H1 (cell line): ENCODE measurements around the gene ENAH. TPM values are rescaled to one million over a fixed set of nuclear protein-coding genes. Genes with fewer than 3 reads are reported as not detected.

ENCODE experiments used
- CTCF ChIA-PET: fragments of 300-600 bp; sonication (Branson Sonifier 250); formaldehyde crosslinking; loops from one replicate; lab custom pipeline; 2021; ENCODE audit not compliant: partially characterized antibody; lab: Charles Lee
- POLR2A ChIA-PET: fragments of 300-600 bp; sonication (Branson Sonifier 250); formaldehyde crosslinking; loops from one replicate; lab custom pipeline; 2021; ENCODE audit warnings: inconsistent platforms; ENCODE audit not compliant: partially characterized antibody; lab: Charles Lee
- DNase-seq, 2 experiments: peaks; one replicate each; pipeline versions ENCODE4 v3.0.0 to v3.0.0-alpha.2; 2010 to 2022; ENCODE audit warnings: low spot score in 2 of 2, low read depth in 1 of 2, mixed read lengths in 1 of 2
- FAIRE-seq: peaks from 2 replicates; lab custom pipeline; 2011; peaks lifted over from hg19 to GRCh38; lab: Jason Lieb, UNC
- H2AFZ ChIP-seq: 2 replicates; pipeline ENCODE4 v1.8.1; 2012; ENCODE audit warnings: low read length, inconsistent platforms
- H2AK5ac ChIP-seq: 2 replicates; pipeline ENCODE4 v1.6.1; 2013; ENCODE audit warnings: low read depth, low read length
- H2BK120ac ChIP-seq: replicated peaks from 2 replicates; pipeline ENCODE3; 2013; ENCODE audit warnings: low read depth, low read length, inconsistent platforms
- H2BK12ac ChIP-seq: 2 replicates; pipeline ENCODE4 v1.6.1; 2013; ENCODE audit warnings: low read depth, low read length
- H2BK15ac ChIP-seq: 2 replicates; pipeline ENCODE4 v1.6.1; 2013; ENCODE audit warnings: low read length
- H2BK20ac ChIP-seq: 2 replicates; pipeline ENCODE4 v1.6.1; 2013; ENCODE audit warnings: low read length
- H2BK5ac ChIP-seq: 2 replicates; pipeline ENCODE4 v1.6.1; 2013; ENCODE audit warnings: low read depth, low read length
- H3K14ac ChIP-seq: 2 replicates; pipeline ENCODE4 v1.6.1; 2013; ENCODE audit warnings: inconsistent platforms; ENCODE audit not compliant: insufficient read length
- H3K18ac ChIP-seq: 2 replicates; pipeline ENCODE4 v1.6.1; 2013; ENCODE audit warnings: low read length; ENCODE audit errors: extremely low read depth
- H3K23ac ChIP-seq: 2 replicates; pipeline ENCODE4 v1.6.1; 2013; ENCODE audit warnings: inconsistent platforms; ENCODE audit not compliant: insufficient read length
- H3K23me2 ChIP-seq: 2 replicates; pipeline ENCODE4 v1.6.1; 2013; ENCODE audit warnings: low read depth, low read length
- H3K27ac ChIP-seq: 2 replicates; pipeline ENCODE4 v1.6.1; 2011; ENCODE audit warnings: low read depth, low read length, inconsistent platforms
- H3K27me3 ChIP-seq, 4 experiments: replicated peaks in 1 of 4; 1 replicate in 1 of 4; 2 replicates in 3 of 4; pipeline versions ENCODE4 v1.6.1 to v1.8.1; 2011 to 2013; ENCODE audit warnings: low read length in 3 of 4, mild to moderate bottlenecking in 3 of 4, inconsistent platforms in 2 of 4, mixed read lengths in 2 of 4, moderate library complexity in 1 of 4; ENCODE audit not compliant: control insufficient read depth in 3 of 4, insufficient read depth in 3 of 4; ENCODE audit errors: extremely low read depth in 1 of 4
- H3K36me3 ChIP-seq, 4 experiments: 2 replicates each; pipeline versions ENCODE4 v1.6.1 to v1.8.1; 2011 to 2013; ENCODE audit warnings: mild to moderate bottlenecking in 4 of 4, low read length in 3 of 4, moderate library complexity in 2 of 4, control low read depth in 1 of 4, inconsistent platforms in 1 of 4; ENCODE audit not compliant: insufficient read depth in 4 of 4, control insufficient read depth in 2 of 4
- H3K4ac ChIP-seq: replicated peaks from 2 replicates; pipeline ENCODE3; 2013; ENCODE audit warnings: low read length, low read depth, mixed read lengths, inconsistent platforms; ENCODE audit not compliant: insufficient read length
- H3K4me1 ChIP-seq, 4 experiments: replicated peaks in 1 of 4; 1 replicate in 1 of 4; 2 replicates in 3 of 4; pipeline versions ENCODE4 v1.6.1 to v1.8.1; 2011 to 2013; ENCODE audit warnings: low read length in 3 of 4, inconsistent platforms in 2 of 4, mixed read lengths in 1 of 4; ENCODE audit not compliant: insufficient read depth in 4 of 4, control insufficient read depth in 3 of 4
- H3K4me2 ChIP-seq, 2 experiments: 2 replicates each; pipeline versions ENCODE4 v1.6.1 to v1.8.1; 2011 to 2013; ENCODE audit warnings: low read depth in 2 of 2, low read length in 2 of 2, control low read depth in 1 of 2, inconsistent platforms in 1 of 2, mild to moderate bottlenecking in 1 of 2; ENCODE audit not compliant: insufficient read depth in 1 of 2
- H3K4me3 ChIP-seq, 4 experiments: fragments of 200-600, 300-600 bp in 1 of 4; sonication (generic), shearing (Covaris generic), sonication (Bioruptor Twin) in 1 of 4; 2 replicates each; pipeline versions ENCODE4 v1.5.1 to v1.8.1; 2011 to 2016; ENCODE audit warnings: low read length in 4 of 4, low read depth in 3 of 4, control low read depth in 2 of 4, inconsistent platforms in 2 of 4, mild to moderate bottlenecking in 2 of 4, mixed read lengths in 1 of 4, moderate library complexity in 1 of 4; ENCODE audit not compliant: insufficient read depth in 2 of 4; ENCODE audit errors: extremely low read depth in 1 of 4
- H3K56ac ChIP-seq: replicated peaks from 2 replicates; pipeline ENCODE3; 2013; ENCODE audit warnings: low read depth, mild to moderate bottlenecking, mixed read lengths, low read length, inconsistent platforms; ENCODE audit not compliant: insufficient read length
- H3K79me1 ChIP-seq: 2 replicates; pipeline ENCODE4 v1.6.1; 2013; ENCODE audit warnings: low read depth, low read length, control low read depth
- H3K79me2 ChIP-seq, 2 experiments: 2 replicates each; pipeline versions ENCODE4 v1.6.1 to v1.8.1; 2012 to 2013; ENCODE audit warnings: low read length in 2 of 2, mild to moderate bottlenecking in 2 of 2, inconsistent platforms in 1 of 2; ENCODE audit not compliant: insufficient read depth in 2 of 2, control insufficient read depth in 1 of 2
- H3K9ac ChIP-seq, 4 experiments: replicated peaks in 1 of 4; 1 replicate in 1 of 4; 2 replicates in 3 of 4; pipeline versions ENCODE4 v1.6.1 to v1.8.1; 2011 to 2013; ENCODE audit warnings: low read depth in 3 of 4, low read length in 3 of 4, control low read depth in 2 of 4, mild to moderate bottlenecking in 2 of 4, moderate library complexity in 2 of 4, inconsistent platforms in 1 of 4; ENCODE audit errors: extremely low read depth in 1 of 4
- H3K9me3 ChIP-seq, 2 experiments: 2 replicates each; pipeline versions ENCODE4 v1.6.1 to v1.8.1; 2012 to 2013; ENCODE audit warnings: mild to moderate bottlenecking in 2 of 2, moderate library complexity in 2 of 2, control low read depth in 1 of 2, inconsistent platforms in 1 of 2, low read depth in 1 of 2, low read length in 1 of 2, mixed read lengths in 1 of 2; ENCODE audit not compliant: insufficient read depth in 2 of 2
- H4K20me1 ChIP-seq, 2 experiments: replicated peaks in 1 of 2; 2 replicates each; pipeline versions ENCODE3 to v1.8.1; 2011 to 2013; ENCODE audit warnings: inconsistent platforms in 2 of 2, low read length in 2 of 2, mild to moderate bottlenecking in 1 of 2; ENCODE audit not compliant: insufficient read depth in 2 of 2, control insufficient read depth in 1 of 2
- H4K5ac ChIP-seq: 2 replicates; pipeline ENCODE4 v1.6.1; 2013; ENCODE audit warnings: low read length, low read depth, mixed read lengths, inconsistent platforms; ENCODE audit not compliant: insufficient read length
- H4K8ac ChIP-seq: 2 replicates; pipeline ENCODE4 v1.8.0; 2013; ENCODE audit warnings: mild to moderate bottlenecking, moderate library complexity, low read length, inconsistent platforms; ENCODE audit not compliant: insufficient read depth; ENCODE audit errors: extremely low read depth
- H4K91ac ChIP-seq: replicated peaks from 2 replicates; pipeline ENCODE3; 2013; ENCODE audit warnings: low read length, mixed read lengths, inconsistent platforms; ENCODE audit not compliant: insufficient read length
- ASH2L ChIP-seq: fragments of 200-600, 300-600 bp; sonication (generic); IDR thresholded peaks from one replicate; pipeline ENCODE4 v1.7.1; 2017; ENCODE audit warnings: low read length
- BACH1 ChIP-seq: IDR thresholded peaks from 2 replicates; pipeline ENCODE4 v1.6.1; 2012; ENCODE audit warnings: low read length, improper control_type of control experiment
- HDAC2 ChIP-seq, 2 experiments: fragments of 300-600 bp in 1 of 2; sonication (generic) in 1 of 2; IDR thresholded peaks; 2 replicates each; pipeline ENCODE4 v1.6.1; 2011 to 2012; ENCODE audit warnings: low read depth in 2 of 2, low read length in 2 of 2, mild to moderate bottlenecking in 2 of 2, moderate library complexity in 2 of 2, borderline replicate concordance in 1 of 2, inconsistent platforms in 1 of 2
- RXRA ChIP-seq: IDR thresholded peaks from 2 replicates; pipeline ENCODE4 v1.6.1; 2011; ENCODE audit warnings: low read depth, mild to moderate bottlenecking, low read length, moderate library complexity; ENCODE audit not compliant: insufficient read depth
- WGBS, 2 experiments: shearing (Covaris generic) in 1 of 2; methylation state at CpG; one replicate each; pipeline versions ENCODE4 v1.1.6 to v1.1.7; 2013 to 2015; ENCODE audit warnings: low lambda C conversion rate in 2 of 2, mixed read lengths in 2 of 2, inconsistent platforms in 1 of 2, low coverage in 1 of 2, missing lambda C conversion rate in 1 of 2; ENCODE audit not compliant: insufficient replicate concordance in 2 of 2, insufficient coverage in 1 of 2, insufficient read length in 1 of 2; ENCODE audit errors: extremely low coverage in 1 of 2, missing lambda C conversion rate in 1 of 2; 5-methylcytosine and 5-hydroxymethylcytosine counted together
- polyA plus RNA-seq, 7 experiments: library from polyadenylated mRNA; depleted of rRNA in 3 of 7; stranded (reverse) in 5 of 7; unstranded in 2 of 7; fragments of >200 nt in 5 of 7; fragments of 200-250 nt in 2 of 7; gene quantifications; 1 replicate in 5 of 7; 2 replicates in 1 of 7; 4 replicates in 1 of 7; pipeline versions ENCODE4 v1.2.1 to v1.2.3, GENCODE V29; 2011 to 2013; ENCODE audit warnings: missing spikeins in 2 of 7, mixed read lengths in 2 of 7
- total RNA-seq: library from RNA; stranded (reverse); fragmentation: NEBNext Ultra II Directional; extraction: Animal tissue kit (Norgen Biotek cat#: 25700); gene quantifications from 2 replicates; pipeline ENCODE4 v1.2.1, GENCODE V29; 2021

Gene ENAH
- total and polyA plus RNA-seq, 2 of the 8 experiments (the other 6 are each of a cell fraction or from before 2014, with no cell fraction given) = 39.1 to 335 TPM

DNA sequence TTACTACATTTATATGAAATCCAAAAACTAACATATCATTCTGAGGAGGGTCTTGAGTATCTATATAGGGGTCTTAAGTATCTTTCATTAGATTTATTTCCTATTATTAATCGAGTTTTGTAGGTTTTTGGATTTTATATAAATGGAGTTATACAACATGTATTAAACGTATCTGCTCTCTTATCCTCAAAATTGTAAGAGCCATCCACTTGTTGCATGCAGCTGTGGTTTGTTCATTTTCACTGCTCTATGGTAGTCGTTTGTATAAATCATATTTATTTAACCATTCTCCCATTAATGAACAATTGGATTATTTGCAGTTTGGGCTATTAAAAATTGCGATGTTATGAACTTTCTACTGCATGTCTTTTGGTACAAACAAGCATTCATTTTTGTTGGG lies 97.1 kb downstream of the ENAH start:
- DNase-seq = no peak
- Histone ChIP-seq H3K4me2 (no peak overlapping the region), H3K18ac (no peak overlapping the region), H3K79me2 (peaks cover 0 to 75% of the 10 kb centered on the region in 2 experiments; a peak in 3 of 4 replicates), H2BK5ac (no peak overlapping the region), H4K5ac (no peak overlapping the region), H4K20me1 (no peaks in the 10 kb centered on the region), H3K9me3 (peaks cover 0 to 4% of the 10 kb centered on the region in 2 experiments; a peak in 1 of 4 replicates), H4K8ac (no peak overlapping the region), H2AK5ac (no peak overlapping the region), H2BK120ac (no peak overlapping the region), H3K27me3 (no peaks in the 10 kb centered on the region), H3K4me1 (no peaks in the 10 kb centered on the region), H2BK12ac (no peak overlapping the region), H3K4ac (no peak overlapping the region), H3K36me3 (peaks cover 0 to 41% (median 15%) of the 10 kb centered on the region in 4 experiments; a peak in 3 of 8 replicates), H2BK20ac (no peak overlapping the region), H4K91ac (no peak overlapping the region), H2AFZ (no peak overlapping the region), H3K56ac (no peak overlapping the region), H3K79me1 (peaks cover 5% of the 10 kb centered on the region), H3K9ac (no peak overlapping the region), H2BK15ac (no peak overlapping the region), H3K14ac (no peak overlapping the region), H3K23ac (no peak overlapping the region), H3K4me3 (no peak overlapping the region), H3K23me2 (no peaks in the 10 kb centered on the region; the same call in 1 of the 2 replicates), H3K27ac (no peak overlapping the region)
- ChIA-PET CTCF (interaction anchor here (1.0 to 3.3 kb wide), 6 partner anchors 10 to 217 kb away, joined by 3 to 11 read pairs (median 4); no protein-coding TSS in a partner anchor), POLR2A (interaction anchor here (1.1 to 1.8 kb wide), 2 partner anchors 9 to 97 kb away, joined by 3 to 7 read pairs; partner anchors contain the start of gene ENAH)
- peak; percentile 32 for FAIRE-seq
- WGBS, 2 experiments = 91% methylated on average over 4 of the region's 4 CpGs; no CpG with 5 or more reads in 1 of the 2 experiments
- TF ChIP-seq BACH1 (no peak), RXRA (no peak), ASH2L (no peak), HDAC2 (IDR thresholded peaks at IDR 0.05; ENCODE audit: borderline replicate concordance in 1 of 2, low read depth in 2 of 2, low read length in 2 of 2) (no peak)
